DND-41 (cell line): ENCODE measurements around the gene RETN.

Source experiments
- ATAC-seq: fragments of 200-7000 bp; cut with Tn5 transposase; 3 replicates; pipeline ENCODE4 v1.9.1; 2021; ENCODE audit warnings: low read depth; ENCODE audit not compliant: insufficient read depth
- DNase-seq: peaks from one replicate; pipeline ENCODE4 v3.0.0-alpha.2; 2020
- H2AFZ ChIP-seq: 2 replicates; pipeline ENCODE4 v1.6.0; 2012; ENCODE audit warnings: low read depth, low read length
- H3K27ac ChIP-seq: 2 replicates; pipeline ENCODE4 v1.5.1; 2012; ENCODE audit warnings: low read length, inconsistent platforms
- H3K27me3 ChIP-seq: fragments of 200-600 bp; sonication (generic); 2 replicates; pipeline ENCODE4 v1.6.0; 2012; ENCODE audit warnings: low read length, mild to moderate bottlenecking, inconsistent platforms; ENCODE audit not compliant: insufficient read depth, poor library complexity
- H3K36me3 ChIP-seq: 2 replicates; pipeline ENCODE4 v1.5.1; 2012; ENCODE audit warnings: low read length, inconsistent platforms; ENCODE audit not compliant: insufficient read depth
- H3K4me1 ChIP-seq: 2 replicates; pipeline ENCODE4 v1.5.1; 2012; ENCODE audit warnings: mild to moderate bottlenecking, low read length; ENCODE audit not compliant: insufficient read depth
- H3K4me2 ChIP-seq: 2 replicates; pipeline ENCODE4 v1.6.0; 2012; ENCODE audit warnings: mild to moderate bottlenecking, moderate library complexity, low read length, inconsistent platforms; ENCODE audit not compliant: insufficient read depth
- H3K4me3 ChIP-seq, 2 experiments: fragments of 200-600 bp in 1 of 2; shearing (Covaris generic) in 1 of 2; 2 replicates each; pipeline ENCODE4 v1.5.1; 2012 to 2016; ENCODE audit warnings: inconsistent platforms in 2 of 2, low read length in 2 of 2, mild to moderate bottlenecking in 2 of 2, low read depth in 1 of 2, moderate library complexity in 1 of 2
- H3K79me2 ChIP-seq: 2 replicates; pipeline ENCODE4 v1.6.0; 2012; ENCODE audit warnings: low read length, inconsistent platforms; ENCODE audit not compliant: insufficient read depth
- H3K9ac ChIP-seq: 2 replicates; pipeline ENCODE4 v1.6.0; 2012; ENCODE audit warnings: low read depth, mild to moderate bottlenecking, inconsistent platforms, low read length, moderate library complexity
- H3K9me3 ChIP-seq: 2 replicates; pipeline ENCODE4 v1.5.1; 2012; ENCODE audit warnings: low read length, moderate library complexity, mild to moderate bottlenecking, inconsistent platforms; ENCODE audit not compliant: insufficient read depth, severe bottlenecking
- H4K20me1 ChIP-seq: 2 replicates; pipeline ENCODE4 v1.6.0; 2012; ENCODE audit warnings: low read length; ENCODE audit not compliant: insufficient read depth
- CTCF ChIP-seq: IDR thresholded peaks from 2 replicates; pipeline ENCODE4 v1.5.1; 2012; ENCODE audit warnings: borderline replicate concordance, low read length, moderate library complexity, mild to moderate bottlenecking; ENCODE audit not compliant: poor library complexity, severe bottlenecking; ENCODE audit errors: extremely low read depth
- EZH2 ChIP-seq: IDR thresholded peaks from 3 replicates; pipeline ENCODE4 v1.6.1; 2012; ENCODE audit warnings: borderline replicate concordance, low read depth, mild to moderate bottlenecking, moderate library complexity, low read length, inconsistent platforms; ENCODE audit not compliant: severe bottlenecking

The RETN gene

GRCh38 chr19:7692417-7693088, 23.7 kb downstream of the RETN start:
- H3K27me3 ChIP-seq, result no peaks in the 10 kb centered on the region
- H3K9ac ChIP-seq, result no peak overlapping the region
- H3K9me3 ChIP-seq, result no peaks in the 10 kb centered on the region
- no peak for TF ChIP-seq EZH2
- TF ChIP-seq CTCF, result no peak
- no peak overlapping the region for H3K4me3 ChIP-seq
- no peaks in the 10 kb centered on the region for H3K4me1 ChIP-seq
- H2AFZ ChIP-seq, result no peak overlapping the region
- no peaks in the 10 kb centered on the region for H3K36me3 ChIP-seq
- no peaks in the 10 kb centered on the region for H3K79me2 ChIP-seq
- ATAC-seq (no peak), DNase-seq (no peak)
- no peaks in the 10 kb centered on the region for H4K20me1 ChIP-seq
- H3K4me2 ChIP-seq, result no peak overlapping the region
- H3K27ac ChIP-seq, result no peak overlapping the region

- no peak overlapping the region for H3K4me3 ChIP-seq
- H4K20me1 ChIP-seq, result no peaks in the 10 kb centered on the region
- H3K27ac ChIP-seq, result no peak overlapping the region
- H3K79me2 ChIP-seq, result no peaks in the 10 kb centered on the region
- no peak overlapping the region for H3K4me2 ChIP-seq
- no peak overlapping the region for H3K9ac ChIP-seq
- no peaks in the 10 kb centered on the region for H3K9me3 ChIP-seq
- no peak for ATAC-seq
- H3K4me1 ChIP-seq, result no peaks in the 10 kb centered on the region
- H3K36me3 ChIP-seq, result no peaks in the 10 kb centered on the region
- no peak for TF ChIP-seq EZH2
- TF ChIP-seq CTCF, result no peak
- no peak overlapping the region for H2AFZ ChIP-seq
- no peak for DNase-seq
- no peaks in the 10 kb centered on the region for H3K27me3 ChIP-seq
These were observed 25.6 kb downstream of the RETN start for GRCh38 chr19:7694499-7694898.

- DNase-seq (no peak), ATAC-seq (no peak)
- Histone ChIP-seq H3K4me2 (no peak overlapping the region), H4K20me1 (no peaks in the 10 kb centered on the region), H3K9me3 (no peaks in the 10 kb centered on the region), H3K79me2 (no peaks in the 10 kb centered on the region), H3K9ac (no peak overlapping the region), H2AFZ (no peak overlapping the region), H3K36me3 (no peaks in the 10 kb centered on the region), H3K27ac (no peak overlapping the region), H3K4me3 (no peak overlapping the region), H3K27me3 (no peaks in the 10 kb centered on the region), H3K4me1 (no peaks in the 10 kb centered on the region)
- TF ChIP-seq EZH2 (no peak), CTCF (no peak)
These were observed 29.0 kb downstream of the RETN start for GRCh38 chr19:7697721-7698287.
